ENCODE results near the gene KLF13. TPM values are rescaled to one million over a fixed set of nuclear protein-coding genes. Genes with fewer than 3 reads are reported as not detected.

KLF13 gene
- total and polyA plus RNA-seq, 4 donors = 38.3 to 157 (median 55.2) TPM

Other genes starting within 250 kb of the KLF13 start
- gene TRPM1, start 225.1 kb upstream of the KLF13 start, total RNA-seq = not detected
- gene TRPM1, start 225.1 kb upstream of the KLF13 start, polyA plus RNA-seq = under 1 TPM in 1 of 2 donors, not detected in 1; 0.09 TPM